Erythroblast (primary cell): ENCODE results near the gene BCL2L11.

Experiments used
- GATA1 ChIP-seq: IDR thresholded peaks from 2 replicates; pipeline ENCODE4 v1.6.1; 2011; ENCODE audit warnings: low read depth, mild to moderate bottlenecking, control low read depth, low read length, moderate library complexity
- POLR2A ChIP-seq: IDR thresholded peaks from 2 replicates; pipeline ENCODE4 v1.6.1; 2011; ENCODE audit warnings: mild to moderate bottlenecking, low read length

DNA sequence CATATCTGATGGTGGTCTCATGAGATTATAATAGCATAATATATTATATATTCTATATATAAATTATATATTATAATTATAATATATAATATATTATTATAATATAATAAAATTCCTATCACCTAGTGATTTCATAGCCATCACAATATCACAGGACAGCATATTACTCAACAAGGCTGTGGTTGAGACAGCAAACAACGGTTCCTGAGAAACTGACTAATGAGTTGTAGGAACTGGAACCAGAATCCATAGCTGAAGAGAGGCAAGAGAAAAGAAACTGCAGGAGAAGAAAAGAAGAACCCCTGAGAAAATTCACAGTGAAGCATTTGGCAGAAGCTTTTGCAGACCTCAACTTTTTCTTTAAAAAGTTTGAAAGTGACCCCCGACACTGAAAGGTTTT, 84.0 kb downstream of the BCL2L11 start:
- TF ChIP-seq POLR2A (no peak), GATA1 (no peak)
